Measurements from ENCODE around the gene CEP104.

Gene CEP104

DNA sequence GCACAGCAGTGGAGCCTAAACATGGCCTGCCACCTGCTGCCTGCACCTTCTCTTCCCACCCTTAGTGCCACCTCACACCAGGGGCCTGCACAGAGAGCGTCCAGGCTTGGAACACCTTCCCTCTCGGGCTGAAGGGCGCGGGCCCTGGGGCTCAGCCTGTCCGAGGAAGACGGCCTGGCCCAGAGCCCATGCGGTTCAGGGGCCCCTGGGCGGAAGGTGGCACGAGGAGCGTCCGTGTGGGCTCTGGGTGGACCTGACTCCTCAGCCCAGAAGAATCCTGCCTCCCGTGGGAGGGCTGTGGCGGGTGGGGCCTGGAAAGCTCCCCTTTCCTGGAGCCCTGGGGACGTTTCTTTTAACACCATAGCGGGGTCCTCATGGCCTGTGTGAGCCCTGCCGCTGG lies 19.7 kb upstream of the CEP104 start:
- TF ChIP-seq, protein P1, sequence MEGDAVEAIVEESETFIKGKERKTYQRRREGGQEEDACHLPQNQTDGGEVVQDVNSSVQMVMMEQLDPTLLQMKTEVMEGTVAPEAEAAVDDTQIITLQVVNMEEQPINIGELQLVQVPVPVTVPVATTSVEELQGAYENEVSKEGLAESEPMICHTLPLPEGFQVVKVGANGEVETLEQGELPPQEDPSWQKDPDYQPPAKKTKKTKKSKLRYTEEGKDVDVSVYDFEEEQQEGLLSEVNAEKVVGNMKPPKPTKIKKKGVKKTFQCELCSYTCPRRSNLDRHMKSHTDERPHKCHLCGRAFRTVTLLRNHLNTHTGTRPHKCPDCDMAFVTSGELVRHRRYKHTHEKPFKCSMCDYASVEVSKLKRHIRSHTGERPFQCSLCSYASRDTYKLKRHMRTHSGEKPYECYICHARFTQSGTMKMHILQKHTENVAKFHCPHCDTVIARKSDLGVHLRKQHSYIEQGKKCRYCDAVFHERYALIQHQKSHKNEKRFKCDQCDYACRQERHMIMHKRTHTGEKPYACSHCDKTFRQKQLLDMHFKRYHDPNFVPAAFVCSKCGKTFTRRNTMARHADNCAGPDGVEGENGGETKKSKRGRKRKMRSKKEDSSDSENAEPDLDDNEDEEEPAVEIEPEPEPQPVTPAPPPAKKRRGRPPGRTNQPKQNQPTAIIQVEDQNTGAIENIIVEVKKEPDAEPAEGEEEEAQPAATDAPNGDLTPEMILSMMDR (IDR thresholded peaks at IDR 0.05) = no peak

DNA sequence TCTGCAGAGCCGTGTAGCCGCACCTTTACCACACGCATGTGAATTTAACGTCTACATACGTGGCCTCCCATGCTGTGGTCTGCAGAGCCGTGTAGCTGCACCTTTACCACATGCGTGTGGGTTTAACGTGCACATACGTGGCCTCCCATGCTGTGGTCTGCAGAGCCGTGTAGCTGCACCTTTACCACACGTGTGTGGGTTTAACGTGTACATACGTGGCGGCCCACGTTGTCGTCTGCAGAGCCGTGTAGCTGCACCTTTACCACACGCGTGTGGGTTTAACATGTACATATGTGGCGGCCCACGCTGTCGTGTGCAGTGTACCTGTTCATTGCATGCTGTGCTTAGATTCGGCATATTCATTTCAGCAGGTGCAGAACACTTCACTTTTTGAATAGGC lies 17.7 kb upstream of the CEP104 start:
- TF ChIP-seq, protein P1 (IDR thresholded peaks at IDR 0.05) = no peak

DNA sequence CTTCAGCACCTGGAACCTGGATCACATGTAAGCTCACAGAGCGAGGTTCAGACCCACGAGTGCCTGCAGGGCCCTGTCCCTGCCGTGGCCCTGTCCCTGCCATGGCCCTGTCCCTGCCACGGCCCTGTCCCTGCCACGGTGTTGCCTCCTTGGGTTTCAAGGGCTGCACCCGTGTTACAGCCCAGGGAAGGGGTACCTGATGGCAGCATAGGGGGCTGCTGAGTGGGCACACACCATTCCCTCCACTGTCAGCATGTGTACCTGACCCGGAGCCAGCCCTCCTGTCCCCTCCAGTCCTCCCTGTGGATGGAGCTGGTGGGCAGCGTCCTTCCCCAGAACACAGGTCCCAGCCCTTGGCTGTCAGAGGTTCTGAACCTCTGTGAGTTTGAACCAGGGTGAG lies 15.5 kb upstream of the CEP104 start:
- TF ChIP-seq, protein P1 (IDR thresholded peaks at IDR 0.05) = no peak

DNA sequence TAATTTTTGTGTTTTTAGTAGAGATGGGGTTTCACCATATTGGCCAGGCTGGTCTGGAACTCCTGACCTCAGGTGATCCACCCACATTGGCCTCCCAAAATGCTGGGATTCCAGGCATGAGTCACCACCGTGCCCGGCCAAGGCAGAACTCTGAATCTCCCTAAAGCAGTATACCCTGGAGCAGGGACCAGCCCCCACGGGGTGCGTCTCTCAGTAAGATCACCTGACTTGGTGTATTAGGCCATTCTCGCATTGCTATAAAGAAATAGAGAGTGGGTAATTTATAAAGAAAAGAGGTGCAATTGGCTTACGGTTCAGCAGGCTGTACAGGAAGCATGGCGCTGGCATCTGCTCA lies 14.4 kb upstream of the CEP104 start:
- TF ChIP-seq, protein P1 (IDR thresholded peaks at IDR 0.05) = no peak

DNA sequence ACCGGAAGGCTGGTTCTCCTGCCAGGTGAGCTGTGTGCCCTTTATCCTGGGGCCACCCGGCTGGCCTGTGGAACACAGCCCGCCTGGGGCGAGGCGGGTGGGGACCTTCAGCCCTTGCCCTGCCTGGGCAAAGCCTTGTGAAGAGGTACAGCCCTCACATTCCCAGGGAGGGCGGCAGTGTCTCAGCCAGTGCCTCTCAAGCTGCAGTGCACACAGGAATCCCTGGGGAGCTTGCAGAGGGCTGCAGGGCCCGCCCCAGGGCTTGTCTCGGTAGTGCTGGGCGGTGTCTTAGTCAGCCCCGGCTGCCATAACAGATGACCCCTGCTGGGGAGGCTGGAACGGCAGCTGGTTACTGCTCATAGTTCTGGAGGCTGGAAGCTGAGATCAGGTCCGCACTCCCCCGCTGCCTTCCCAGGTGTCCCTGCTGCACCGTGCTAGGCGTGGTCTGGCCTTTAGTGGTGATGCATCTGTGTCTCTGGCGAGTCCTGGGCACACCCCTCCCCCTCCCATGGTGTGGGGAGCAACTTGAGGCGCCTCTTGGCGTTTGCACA lies 12.8 kb upstream of the CEP104 start:
- TF ChIP-seq, protein P1 (IDR thresholded peaks at IDR 0.05) = no peak

DNA sequence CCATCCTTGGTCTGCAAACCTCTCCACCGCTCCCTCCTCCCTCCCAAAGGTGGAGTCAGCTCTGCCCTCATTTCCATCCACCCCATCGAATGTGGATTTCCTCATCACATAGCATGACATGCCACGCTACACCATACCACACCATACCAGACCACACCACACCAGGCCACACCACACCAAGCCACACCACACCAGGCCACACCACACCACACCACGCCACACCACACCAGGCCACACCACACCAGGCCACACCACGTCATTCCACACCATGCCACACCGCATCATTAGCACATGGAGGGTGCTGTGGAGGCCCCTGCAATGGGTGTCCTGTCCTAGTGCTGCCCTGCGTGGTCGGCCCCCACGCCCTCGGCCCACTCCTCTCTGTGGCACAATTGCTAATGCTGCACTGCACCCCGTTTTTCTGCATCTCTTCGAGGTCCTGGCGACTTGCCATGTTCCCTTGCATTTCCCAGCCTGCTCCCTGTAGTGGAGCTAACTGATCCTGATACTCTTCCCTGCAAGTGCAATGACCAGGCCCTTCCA lies 11.5 kb upstream of the CEP104 start:
- TF ChIP-seq, protein P1 (IDR thresholded peaks at IDR 0.05) = no peak

DNA sequence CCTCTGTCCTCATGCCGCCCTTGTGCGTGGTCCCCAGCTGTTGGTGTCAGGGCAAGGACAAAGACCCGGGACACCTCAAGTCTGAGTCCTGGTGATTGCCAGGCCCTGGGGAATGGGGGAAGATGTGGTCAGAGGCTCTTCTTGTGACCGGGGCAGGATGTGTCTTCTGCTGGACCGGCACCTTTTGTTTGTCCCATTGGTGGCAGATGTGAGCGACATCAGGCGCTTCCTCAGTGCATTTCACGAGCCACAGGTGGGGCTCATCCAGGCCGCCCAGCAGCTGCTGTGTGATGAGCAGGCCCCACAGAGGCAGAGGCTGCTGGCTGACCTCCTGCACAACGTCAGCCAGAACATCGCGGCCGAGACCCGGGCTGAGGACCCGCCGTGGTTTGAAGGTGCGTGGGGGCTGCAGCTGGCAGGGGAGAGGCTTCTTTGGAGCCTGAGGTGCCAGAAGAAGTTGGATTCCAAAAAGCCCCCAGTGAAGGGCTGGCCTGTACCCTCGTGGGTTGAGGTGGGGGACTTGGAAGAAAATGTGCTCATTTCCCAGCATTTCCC lies 8.7 kb upstream of the CEP104 start:
- TF ChIP-seq, protein P1 (IDR thresholded peaks at IDR 0.05) = no peak

DNA sequence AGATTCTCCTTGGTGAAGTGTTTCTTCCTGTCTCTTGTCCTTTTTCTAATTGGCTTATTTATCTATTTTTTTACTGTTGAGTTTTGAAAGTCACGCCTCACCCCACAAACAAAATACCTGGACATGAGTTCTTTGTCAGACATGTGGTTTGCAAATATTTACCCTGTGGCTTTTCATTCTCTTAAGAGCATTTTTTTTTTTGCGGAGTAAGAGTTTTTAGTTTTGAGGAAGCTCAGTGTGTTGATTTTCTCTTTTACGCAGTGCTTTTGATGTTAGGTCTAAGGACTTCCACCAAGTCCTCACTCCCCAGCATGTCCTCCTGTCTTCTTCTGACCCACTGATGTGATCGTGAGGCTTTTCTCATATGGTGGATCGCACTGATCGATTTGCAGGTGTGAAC lies 7.9 kb upstream of the CEP104 start:
- TF ChIP-seq, protein P1 (IDR thresholded peaks at IDR 0.05) = no peak

All from LNCAP (cell line).